ENCODE results near the gene MRPL12. TPM values are rescaled to one million over a fixed set of nuclear protein-coding genes. Genes with fewer than 3 reads are reported as not detected.

MRPL12 gene
- total and polyA plus RNA-seq, 2 of the 8 experiments (the other 6 are each of a cell fraction or from before 2014, with no cell fraction given), result 120 to 141 TPM

GRCh38 chr17:81701288-81702071, 1.7 kb upstream of the MRPL12 start (continued):
- no peak for TF ChIP-seq KDM5A (IDR thresholded peaks at IDR 0.05; ENCODE audit: low read length)
- TF ChIP-seq TAF1 (IDR thresholded peaks at IDR 0.05; ENCODE audit: low read depth, low read length), result no peak
